Measurements from ENCODE around the gene ZDHHC21.

ZDHHC21 gene

DNA sequence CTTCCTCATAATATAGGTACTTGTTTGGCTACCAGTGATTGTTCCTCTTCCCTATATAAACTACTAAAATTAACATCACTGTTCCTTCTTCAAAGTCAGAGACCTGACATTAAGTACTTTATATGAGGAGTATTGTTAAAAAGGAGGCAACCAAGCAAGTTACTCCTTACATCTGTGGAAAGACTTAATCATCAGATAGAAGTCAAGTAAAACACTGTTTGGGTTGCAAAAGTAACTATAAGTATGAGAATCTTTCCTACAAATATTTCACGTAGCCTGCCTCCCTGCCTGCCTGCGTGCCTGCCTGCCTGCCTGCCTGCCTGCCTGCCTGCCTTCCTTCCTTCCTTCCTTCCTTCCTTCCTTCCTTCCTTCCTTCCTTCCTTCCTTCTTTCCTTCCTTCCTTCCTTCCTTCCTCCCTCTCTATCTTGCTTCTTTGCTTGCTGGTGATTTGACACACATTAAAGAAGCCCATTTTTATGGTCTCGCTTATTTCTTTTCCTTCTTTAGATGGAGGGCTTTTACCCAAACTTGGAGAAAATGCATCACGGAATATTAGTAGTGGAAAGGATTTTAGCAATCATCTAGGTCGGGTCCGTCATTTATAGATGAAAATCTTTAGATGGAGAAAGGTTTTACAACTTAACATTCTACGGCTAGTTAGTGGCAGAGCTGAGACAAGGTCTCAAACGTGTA is 26.1 kb upstream of the ZDHHC21 start:
- TF ChIP-seq CTCF (conservative IDR thresholded peaks at IDR 0.05), result no peak
- H3K27ac ChIP-seq, result no peak overlapping the region

DNA sequence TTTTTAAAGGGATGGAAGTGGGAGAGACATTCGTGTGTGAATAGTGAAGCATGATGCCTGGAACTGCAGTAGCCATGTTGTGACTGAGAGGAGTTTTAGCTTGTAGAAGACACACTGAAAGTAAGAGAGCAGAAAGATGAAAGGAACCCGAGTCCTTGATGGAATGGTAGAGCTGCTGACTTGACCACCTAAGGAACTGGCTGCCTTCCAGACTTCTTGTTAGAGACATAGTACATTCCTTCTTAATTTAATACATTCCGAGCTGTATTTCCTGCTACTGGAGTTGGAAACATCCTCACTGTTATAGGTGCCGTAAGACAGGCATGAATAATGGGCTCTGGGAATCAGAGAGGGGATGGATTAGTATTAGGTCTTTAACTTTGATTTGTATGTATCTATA is 21.9 kb upstream of the ZDHHC21 start:
- TF ChIP-seq CTCF (conservative IDR thresholded peaks at IDR 0.05), result no peak
- no peak overlapping the region for H3K27ac ChIP-seq

- TF ChIP-seq CTCF (conservative IDR thresholded peaks at IDR 0.05), result no peak
- H3K27ac ChIP-seq, result no peak overlapping the region
Measured at GRCh38 chr9:14713187-14713767, 20.0 kb upstream of the ZDHHC21 start.

GRCh38 chr9:14710804-14711203 is 17.6 kb upstream of the ZDHHC21 start:
- TF ChIP-seq CTCF (conservative IDR thresholded peaks at IDR 0.05), result no peak
- H3K27ac ChIP-seq, result no peak overlapping the region

- TF ChIP-seq CTCF (conservative IDR thresholded peaks at IDR 0.05), result no peak
- no peak overlapping the region for H3K27ac ChIP-seq
Measured at GRCh38 chr9:14706530-14707140, 13.4 kb upstream of the ZDHHC21 start.

- TF ChIP-seq CTCF (conservative IDR thresholded peaks at IDR 0.05), result no peak
- H3K27ac ChIP-seq, result no peak overlapping the region
Measured at GRCh38 chr9:14705079-14705478, 11.8 kb upstream of the ZDHHC21 start.

GRCh38 chr9:14704281-14704680 is 11.0 kb upstream of the ZDHHC21 start:
- H3K27ac ChIP-seq, result no peak overlapping the region
- no peak for TF ChIP-seq CTCF (conservative IDR thresholded peaks at IDR 0.05)

Measured in VCaP (cell line).